Astrocyte (in vitro differentiated cells and primary cell): Measurements from ENCODE around the gene LYSMD3. TPM values are rescaled to one million over a fixed set of nuclear protein-coding genes. Genes with fewer than 3 reads are reported as not detected.

Source experiments
- DNase-seq: peaks from one replicate; pipeline ENCODE4 v3.0.0-alpha.2; 2010; ENCODE audit warnings: low read depth
- FAIRE-seq: peaks from 2 replicates; lab custom pipeline; 2011; peaks lifted over from hg19 to GRCh38; lab: Jason Lieb, UNC
- H2AFZ ChIP-seq: 2 replicates; pipeline ENCODE4 v1.6.0; 2012; ENCODE audit warnings: low read depth, low read length, inconsistent platforms
- H3K27ac ChIP-seq: 2 replicates; pipeline ENCODE4 v1.5.1; 2011; ENCODE audit warnings: low read depth, low read length, inconsistent platforms
- H3K27me3 ChIP-seq: 2 replicates; pipeline ENCODE4 v1.6.0; 2011; ENCODE audit warnings: low read length, inconsistent platforms; ENCODE audit not compliant: insufficient read depth
- H3K36me3 ChIP-seq: 2 replicates; pipeline ENCODE4 v1.5.1; 2011; ENCODE audit warnings: low read length, inconsistent platforms; ENCODE audit not compliant: insufficient read depth
- H3K4me1 ChIP-seq: 2 replicates; pipeline ENCODE4 v1.5.1; 2011; ENCODE audit warnings: low read length, inconsistent platforms; ENCODE audit not compliant: insufficient read depth
- H3K4me2 ChIP-seq: 2 replicates; pipeline ENCODE4 v1.6.0; 2012; ENCODE audit warnings: low read length, inconsistent platforms
- H3K4me3 ChIP-seq: 2 replicates; pipeline ENCODE4 v1.5.1; 2011; ENCODE audit warnings: low read depth, mild to moderate bottlenecking, low read length, inconsistent platforms; ENCODE audit not compliant: insufficient read depth
- H3K79me2 ChIP-seq: 2 replicates; pipeline ENCODE4 v1.6.0; 2012; ENCODE audit warnings: mild to moderate bottlenecking, low read length, inconsistent platforms; ENCODE audit not compliant: insufficient read depth
- H3K9ac ChIP-seq: 2 replicates; pipeline ENCODE4 v1.6.0; 2012; ENCODE audit warnings: mild to moderate bottlenecking, low read length, inconsistent platforms
- H3K9me3 ChIP-seq: 2 replicates; pipeline ENCODE4 v1.5.1; 2012; ENCODE audit warnings: low read depth, mild to moderate bottlenecking, low read length, inconsistent platforms; ENCODE audit not compliant: insufficient read depth
- H4K20me1 ChIP-seq: 2 replicates; pipeline ENCODE4 v1.6.0; 2012; ENCODE audit warnings: low read length, inconsistent platforms; ENCODE audit not compliant: insufficient read depth
- H3K27ac Mint-ChIP-seq: one replicate; pipeline ENCODE4 v1.8.0; 2021; ENCODE audit warnings: mild to moderate bottlenecking, mixed read lengths; ENCODE audit not compliant: unreplicated experiment
- H3K27me3 Mint-ChIP-seq: one replicate; pipeline ENCODE4 v1.8.0; 2021; ENCODE audit warnings: low read depth, mixed read lengths; ENCODE audit not compliant: unreplicated experiment
- H3K36me3 Mint-ChIP-seq: one replicate; pipeline ENCODE4 v1.8.0; 2021; ENCODE audit warnings: low read depth, mixed read lengths; ENCODE audit not compliant: unreplicated experiment
- H3K4me1 Mint-ChIP-seq: one replicate; pipeline ENCODE4 v1.8.0; 2021; ENCODE audit warnings: low read depth, mixed read lengths; ENCODE audit not compliant: unreplicated experiment
- H3K4me3 Mint-ChIP-seq: one replicate; pipeline ENCODE4 v1.8.0; 2021; ENCODE audit warnings: mild to moderate bottlenecking, moderate library complexity, mixed read lengths; ENCODE audit not compliant: unreplicated experiment
- H3K9me3 Mint-ChIP-seq: one replicate; pipeline ENCODE4 v1.8.0; 2021; ENCODE audit warnings: mild to moderate bottlenecking, mixed read lengths; ENCODE audit not compliant: unreplicated experiment
- EZH2 ChIP-seq: IDR thresholded peaks from 2 replicates; pipeline ENCODE4 v1.6.1; 2012; ENCODE audit warnings: mild to moderate bottlenecking, low read length, inconsistent platforms; ENCODE audit not compliant: insufficient read depth
- total RNA-seq: library from RNA; stranded (reverse); gene quantifications from 2 replicates; pipeline ENCODE4 v1.2.1, GENCODE V29; 2021
- TF ChIP-seq, protein P1 (sequence below): IDR thresholded peaks from 2 replicates; pipeline ENCODE4 v1.5.1; 2011; ENCODE audit warnings: low read depth, mild to moderate bottlenecking, inconsistent platforms, low read length, moderate library complexity; ENCODE audit not compliant: insufficient read depth

LYSMD3 gene
- total RNA-seq, 1 donor from 2014 or later: 26.9 TPM

DNA sequence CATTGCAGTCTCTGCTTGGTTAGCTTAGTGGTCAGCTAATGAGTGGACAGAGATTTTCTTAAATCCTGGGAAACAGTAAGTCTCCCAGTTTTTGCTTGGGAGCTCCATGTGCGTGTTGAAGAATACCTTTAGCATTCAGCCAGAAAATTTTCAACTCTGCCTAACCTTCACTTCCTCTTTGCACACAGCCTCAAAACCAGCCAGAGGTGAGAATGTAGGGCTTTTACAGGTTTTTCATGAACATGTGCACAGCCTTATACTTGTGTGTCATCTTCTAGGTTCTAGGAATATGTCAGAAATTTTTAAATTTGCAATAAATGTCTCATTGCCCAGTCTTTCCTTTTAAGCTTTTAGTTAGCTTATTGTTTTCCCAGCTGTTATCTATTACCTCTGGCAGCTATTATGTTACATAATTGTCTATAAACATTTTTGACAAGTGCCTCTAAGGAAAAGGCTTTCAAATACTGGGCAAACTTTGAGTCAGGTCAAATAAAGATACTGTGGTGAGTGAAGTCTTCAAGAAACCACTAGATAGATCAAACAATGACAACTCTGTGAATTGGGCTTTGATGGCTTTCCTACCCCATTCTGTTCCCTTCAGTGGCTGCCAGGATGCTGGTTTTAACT is 41.9 kb upstream of the LYSMD3 start:
- Histone ChIP-seq H3K36me3 (no peaks in the 10 kb centered on the region), H4K20me1 (no peaks in the 10 kb centered on the region), H2AFZ (no peak overlapping the region), H3K27ac (no peak overlapping the region), H3K9ac (no peak overlapping the region), H3K4me1 (no peaks in the 10 kb centered on the region), H3K4me2 (no peak overlapping the region), H3K9me3 (no peaks in the 10 kb centered on the region), H3K4me3 (no peak overlapping the region), H3K79me2 (no peaks in the 10 kb centered on the region), H3K27me3 (no peaks in the 10 kb centered on the region)
- TF ChIP-seq EZH2: no peak
- TF ChIP-seq, protein P1, sequence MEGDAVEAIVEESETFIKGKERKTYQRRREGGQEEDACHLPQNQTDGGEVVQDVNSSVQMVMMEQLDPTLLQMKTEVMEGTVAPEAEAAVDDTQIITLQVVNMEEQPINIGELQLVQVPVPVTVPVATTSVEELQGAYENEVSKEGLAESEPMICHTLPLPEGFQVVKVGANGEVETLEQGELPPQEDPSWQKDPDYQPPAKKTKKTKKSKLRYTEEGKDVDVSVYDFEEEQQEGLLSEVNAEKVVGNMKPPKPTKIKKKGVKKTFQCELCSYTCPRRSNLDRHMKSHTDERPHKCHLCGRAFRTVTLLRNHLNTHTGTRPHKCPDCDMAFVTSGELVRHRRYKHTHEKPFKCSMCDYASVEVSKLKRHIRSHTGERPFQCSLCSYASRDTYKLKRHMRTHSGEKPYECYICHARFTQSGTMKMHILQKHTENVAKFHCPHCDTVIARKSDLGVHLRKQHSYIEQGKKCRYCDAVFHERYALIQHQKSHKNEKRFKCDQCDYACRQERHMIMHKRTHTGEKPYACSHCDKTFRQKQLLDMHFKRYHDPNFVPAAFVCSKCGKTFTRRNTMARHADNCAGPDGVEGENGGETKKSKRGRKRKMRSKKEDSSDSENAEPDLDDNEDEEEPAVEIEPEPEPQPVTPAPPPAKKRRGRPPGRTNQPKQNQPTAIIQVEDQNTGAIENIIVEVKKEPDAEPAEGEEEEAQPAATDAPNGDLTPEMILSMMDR: no peak
- FAIRE-seq: no peak
- Mint-ChIP-seq H3K27me3 (no peaks in the 10 kb centered on the region), H3K4me3 (no peak overlapping the region), H3K36me3 (no peaks in the 10 kb centered on the region), H3K27ac (no peak overlapping the region), H3K4me1 (no peaks in the 10 kb centered on the region), H3K9me3 (peaks cover 3% of the 10 kb centered on the region)
- no peak for DNase-seq

DNA sequence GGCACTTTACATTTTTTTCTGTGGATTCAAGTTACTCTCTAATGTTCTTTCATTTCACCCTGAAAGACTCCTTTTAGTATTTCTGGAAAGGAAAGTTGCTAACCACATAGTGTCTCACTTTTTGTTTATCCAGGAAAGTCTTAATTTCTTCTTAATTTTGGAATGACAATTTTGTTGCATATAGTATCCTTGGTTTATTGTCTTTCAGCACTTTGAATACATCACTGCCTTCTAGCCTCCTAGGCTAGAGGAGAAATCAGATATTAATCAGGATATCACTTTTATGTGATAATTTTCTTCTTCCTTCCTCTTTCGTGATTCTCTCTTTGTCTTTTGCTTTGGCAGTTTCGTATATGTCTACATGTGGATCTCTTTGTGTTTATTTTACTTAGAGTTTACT is 40.6 kb upstream of the LYSMD3 start:
- no peaks in the 10 kb centered on the region for H4K20me1 ChIP-seq
- no peaks in the 10 kb centered on the region for H3K36me3 ChIP-seq
- no peaks in the 10 kb centered on the region for H3K9me3 ChIP-seq
- no peaks in the 10 kb centered on the region for H3K79me2 ChIP-seq
- no peaks in the 10 kb centered on the region for H3K4me1 Mint-ChIP-seq
- H3K9ac ChIP-seq: no peak overlapping the region
- no peaks in the 10 kb centered on the region for H3K27me3 ChIP-seq
- no peaks in the 10 kb centered on the region for H3K27me3 Mint-ChIP-seq
- no peak overlapping the region for H3K27ac ChIP-seq
- no peaks in the 10 kb centered on the region for H3K4me1 ChIP-seq
- no peak overlapping the region for H3K4me3 ChIP-seq
- no peak overlapping the region for H3K4me2 ChIP-seq
- DNase-seq (no peak), FAIRE-seq (no peak)
- H2AFZ ChIP-seq: no peak overlapping the region
- no peak overlapping the region for H3K4me3 Mint-ChIP-seq
- TF ChIP-seq, protein P1: no peak
- no peak for TF ChIP-seq EZH2
- peaks cover 3% of the 10 kb centered on the region for H3K9me3 Mint-ChIP-seq
- no peak overlapping the region for H3K27ac Mint-ChIP-seq
- H3K36me3 Mint-ChIP-seq: no peaks in the 10 kb centered on the region

DNA sequence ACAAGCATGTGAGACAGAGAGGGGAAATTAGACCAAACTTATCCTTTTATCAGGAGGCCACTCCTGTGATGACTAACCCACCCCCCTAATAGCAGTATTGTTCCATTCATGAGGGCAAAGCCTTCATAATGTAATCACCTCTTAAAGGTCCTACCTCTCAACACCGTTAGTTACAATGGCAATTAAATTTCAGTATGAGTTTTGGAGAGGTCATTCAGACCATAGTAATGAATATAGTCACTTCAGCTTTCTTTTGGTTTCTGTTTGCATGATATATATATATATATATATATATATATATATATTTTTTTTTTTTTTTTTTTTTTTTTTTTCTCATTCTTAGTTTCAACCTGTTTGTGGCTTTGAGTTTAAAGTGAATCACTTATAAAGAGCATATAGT is 39.7 kb upstream of the LYSMD3 start:
- no peak overlapping the region for H3K4me3 ChIP-seq
- no peak overlapping the region for H3K9ac ChIP-seq
- no peak overlapping the region for H2AFZ ChIP-seq
- H3K27ac ChIP-seq: no peak overlapping the region
- TF ChIP-seq, protein P1: no peak
- TF ChIP-seq EZH2: no peak
- DNase-seq (no peak), FAIRE-seq (no peak)
- H3K4me3 Mint-ChIP-seq: no peak overlapping the region
- H3K4me1 Mint-ChIP-seq: no peaks in the 10 kb centered on the region
- no peaks in the 10 kb centered on the region for H3K9me3 ChIP-seq
- H3K9me3 Mint-ChIP-seq: peaks cover 3% of the 10 kb centered on the region
- no peaks in the 10 kb centered on the region for H4K20me1 ChIP-seq
- H3K4me2 ChIP-seq: no peak overlapping the region
- H3K27me3 ChIP-seq: no peaks in the 10 kb centered on the region
- H3K27ac Mint-ChIP-seq: no peak overlapping the region
- no peaks in the 10 kb centered on the region for H3K79me2 ChIP-seq
- no peaks in the 10 kb centered on the region for H3K27me3 Mint-ChIP-seq
- H3K4me1 ChIP-seq: no peaks in the 10 kb centered on the region
- no peaks in the 10 kb centered on the region for H3K36me3 ChIP-seq
- no peaks in the 10 kb centered on the region for H3K36me3 Mint-ChIP-seq
